GOT3 (cell line): ENCODE data around the gene PRKACB.
"Not testable (repeated sequence)": the region's sequence is repeated elsewhere in the genome, so short reads cannot be mapped to it uniquely, and the experiment has no call there.

Experiments
- DNase-seq: peaks from one replicate; lab custom pipeline; 2025; ENCODE audit warnings: mixed read lengths; lab: John Stamatoyannopoulos, UW

The PRKACB gene

GRCh38 chr1:84143796-84144565, at the start of gene PRKACB:
Gene PRKACB (plus strand): TSS chr1:84144271. CDS start chr1:84144362, 91 bp downstream.
- DNase-seq = no peak

GRCh38 chr1:84095308-84095707, 48.8 kb upstream of the PRKACB start:
- DNase-seq = no peak

DNA sequence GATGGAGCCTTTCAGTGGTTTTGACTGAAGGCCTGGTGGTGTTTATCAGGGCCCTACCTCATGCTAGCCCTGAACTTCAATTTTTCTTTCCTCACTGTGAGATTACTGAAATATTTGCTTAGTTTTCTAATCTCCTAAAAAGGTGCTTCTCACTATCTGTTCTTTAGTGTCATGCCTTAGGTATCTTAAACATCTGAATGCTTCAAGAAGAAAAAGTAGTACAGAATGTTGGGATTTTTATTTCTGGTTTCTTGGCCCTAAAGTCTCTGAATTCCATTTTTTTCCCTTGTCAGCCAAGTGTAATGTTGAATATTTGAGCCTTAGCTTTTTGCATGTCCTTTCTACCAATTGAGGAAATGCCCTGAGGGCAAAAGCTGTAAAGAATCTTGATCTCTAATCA, 47.9 kb upstream of the PRKACB start:
- no peak for DNase-seq

DNA sequence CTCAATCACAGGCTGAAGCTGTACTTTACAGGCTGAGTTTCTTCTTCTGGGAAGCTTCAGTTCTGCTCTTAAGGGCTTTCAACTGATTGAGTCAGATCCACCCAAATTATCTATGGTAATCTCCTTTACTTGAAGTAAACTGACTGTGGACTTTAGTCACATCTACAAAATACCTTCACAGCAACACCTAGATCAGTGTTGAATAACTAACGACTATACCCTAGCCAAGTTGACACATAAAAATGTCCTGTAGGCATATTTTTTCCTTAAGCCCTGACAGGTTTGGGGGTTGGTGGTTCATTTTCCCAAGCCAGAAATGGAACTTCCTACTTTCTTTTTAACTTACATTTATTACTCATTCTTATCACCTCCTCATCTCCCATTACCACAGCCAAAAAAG, 42.9 kb upstream of the PRKACB start:
- DNase-seq = no peak

GRCh38 chr1:84103197-84103992, 40.7 kb upstream of the PRKACB start:
- no peak for DNase-seq

GRCh38 chr1:84107538-84107937, 36.5 kb upstream of the PRKACB start:
- DNase-seq = not testable (repeated sequence)

GRCh38 chr1:84107955-84108354, 36.1 kb upstream of the PRKACB start:
- no peak for DNase-seq

DNA sequence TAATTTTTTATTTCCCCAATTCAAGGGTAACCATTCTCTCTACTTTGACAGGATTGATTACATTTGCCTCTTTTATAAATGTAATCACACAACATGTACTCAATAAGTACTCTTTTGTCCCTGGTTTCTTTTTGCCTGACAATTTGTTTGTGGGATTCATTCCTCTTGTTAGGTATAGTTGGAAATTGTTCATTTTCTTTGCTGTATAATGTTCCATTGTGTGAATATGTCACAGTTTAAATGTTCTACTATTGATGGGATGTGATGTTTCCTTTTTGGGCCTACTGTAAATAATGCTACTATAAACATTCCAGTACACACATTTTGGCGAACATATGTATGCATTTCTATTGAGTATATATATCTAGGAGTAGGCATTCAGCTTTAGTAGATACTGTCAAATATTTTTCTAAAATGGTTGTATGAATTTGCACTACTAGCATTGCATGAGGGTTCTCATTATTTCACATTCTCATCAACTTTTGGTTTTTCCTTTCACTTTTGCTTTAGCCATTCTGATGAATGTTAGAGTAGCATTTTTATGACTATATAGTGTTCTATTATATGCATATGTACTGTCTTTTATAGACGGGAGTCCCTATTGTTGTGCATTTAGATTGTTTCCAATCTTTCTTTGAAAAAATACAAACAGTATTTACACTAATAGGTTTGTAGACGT, 35.0 kb upstream of the PRKACB start:
- no peak for DNase-seq

DNA sequence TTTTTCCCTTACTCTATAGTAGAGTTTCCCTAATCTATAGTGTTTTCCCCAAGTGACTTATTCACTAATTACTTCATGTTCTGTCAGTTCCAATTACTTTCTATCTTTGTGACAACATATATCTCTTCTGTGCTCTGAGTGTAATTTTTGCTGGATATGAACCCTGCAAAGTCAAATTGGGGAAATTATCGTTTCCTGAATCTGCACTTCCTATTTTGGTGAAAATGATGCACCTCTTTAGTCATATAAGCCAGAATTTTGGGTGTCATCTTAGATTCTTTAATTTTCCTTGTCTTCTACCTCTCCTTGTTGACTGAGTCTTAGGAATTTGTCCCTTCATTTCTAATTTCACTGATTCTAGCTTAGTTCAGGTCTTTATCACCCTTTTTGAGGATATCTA, 33.4 kb upstream of the PRKACB start:
- DNase-seq = no peak

GRCh38 chr1:84116558-84116957, 27.5 kb upstream of the PRKACB start:
- DNase-seq = no peak

GRCh38 chr1:84117868-84118267, 26.2 kb upstream of the PRKACB start:
- no peak for DNase-seq

GRCh38 chr1:84121360-84121759, 22.7 kb upstream of the PRKACB start:
- no peak for DNase-seq

DNA sequence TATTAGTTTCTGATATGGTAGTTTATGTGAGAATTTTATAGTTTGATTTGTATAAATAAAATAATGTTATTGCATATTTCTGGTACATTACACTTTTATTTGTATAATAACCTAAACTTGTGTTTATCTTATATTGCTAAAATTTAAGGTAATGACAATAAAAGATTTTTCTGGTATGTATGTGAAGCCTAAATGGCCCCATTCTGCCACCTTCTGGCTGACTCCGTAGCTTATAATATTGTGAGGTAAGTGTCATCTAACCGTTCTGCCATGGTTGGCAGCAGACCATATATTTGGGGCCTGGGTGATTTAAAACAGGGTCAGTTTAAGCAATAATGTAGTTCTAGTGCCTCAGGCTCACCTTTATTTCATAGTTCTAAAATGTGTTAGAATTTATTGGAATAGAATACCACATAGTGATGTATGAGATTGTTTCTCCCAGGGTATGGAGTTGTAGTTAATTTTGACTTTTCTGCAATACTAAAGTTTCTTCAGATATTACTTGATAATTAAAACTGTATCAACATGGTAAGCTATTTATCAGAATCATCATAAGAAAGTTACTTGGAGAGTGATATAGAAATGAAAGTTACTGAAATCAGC, 21.2 kb upstream of the PRKACB start:
- no peak for DNase-seq

DNA sequence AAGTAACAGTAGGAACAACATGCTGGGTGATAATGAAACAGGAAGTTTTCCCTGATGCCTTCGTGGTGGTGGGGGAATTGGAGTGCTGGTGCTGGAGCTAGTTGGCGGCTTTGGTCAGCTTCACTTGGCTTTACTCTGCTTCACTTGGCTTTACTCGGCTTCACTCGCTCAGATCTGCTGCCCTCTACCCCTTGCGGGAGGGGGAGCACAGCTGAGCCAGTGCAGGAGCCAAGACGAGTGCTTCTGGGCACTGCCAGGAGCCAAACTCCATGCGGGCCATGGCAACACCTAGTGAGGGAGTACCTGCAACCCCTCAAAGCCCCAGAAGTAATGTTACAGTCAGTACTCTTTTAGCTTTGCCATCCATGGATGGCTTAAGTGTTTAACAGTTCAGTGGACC, 10.6 kb upstream of the PRKACB start:
- no peak for DNase-seq

GRCh38 chr1:84135341-84135740, 8.7 kb upstream of the PRKACB start:
- DNase-seq = no peak

GRCh38 chr1:84141182-84142003, 2.7 kb upstream of the PRKACB start:
- DNase-seq = no peak

DNA sequence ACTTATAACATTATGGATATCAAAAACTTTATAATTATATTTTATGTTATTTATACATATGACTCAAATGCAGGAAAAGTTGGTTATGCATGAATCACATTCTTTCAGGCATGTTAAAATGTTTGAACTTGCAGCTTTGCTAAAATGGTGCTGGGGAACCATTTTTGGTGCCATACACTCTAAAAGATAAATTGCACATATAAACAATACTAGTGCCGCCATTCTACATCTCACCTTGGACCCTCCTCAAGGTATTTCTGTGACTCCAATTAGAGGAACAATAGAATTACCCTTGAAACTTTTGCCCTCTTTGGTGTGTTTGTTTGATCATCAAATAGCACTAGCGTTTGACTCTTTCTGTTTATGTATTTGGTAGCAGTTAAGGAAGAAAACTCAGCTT, 997 bp downstream of the PRKACB start:
- DNase-seq = no peak

- DNase-seq = no peak
Observed at GRCh38 chr1:84146411-84147032, 2.5 kb downstream of the PRKACB start.

- DNase-seq = no peak
Observed at GRCh38 chr1:84148758-84149157, 4.7 kb downstream of the PRKACB start.

- DNase-seq = no peak
Observed at GRCh38 chr1:84152649-84153056, 8.6 kb downstream of the PRKACB start.

GRCh38 chr1:84155517-84155916, 11.4 kb downstream of the PRKACB start:
- DNase-seq = no peak
